SKM-1 (cell line): ENCODE measurements around the gene USP37.

Experiments used
- DNase-seq: peaks from one replicate; lab custom pipeline; 2025; ENCODE audit not compliant: unreplicated experiment; lab: John Stamatoyannopoulos, UW

The USP37 gene

GRCh38 chr2:218434456-218434855, 133.7 kb downstream of the USP37 start:
- no peak for DNase-seq

DNA sequence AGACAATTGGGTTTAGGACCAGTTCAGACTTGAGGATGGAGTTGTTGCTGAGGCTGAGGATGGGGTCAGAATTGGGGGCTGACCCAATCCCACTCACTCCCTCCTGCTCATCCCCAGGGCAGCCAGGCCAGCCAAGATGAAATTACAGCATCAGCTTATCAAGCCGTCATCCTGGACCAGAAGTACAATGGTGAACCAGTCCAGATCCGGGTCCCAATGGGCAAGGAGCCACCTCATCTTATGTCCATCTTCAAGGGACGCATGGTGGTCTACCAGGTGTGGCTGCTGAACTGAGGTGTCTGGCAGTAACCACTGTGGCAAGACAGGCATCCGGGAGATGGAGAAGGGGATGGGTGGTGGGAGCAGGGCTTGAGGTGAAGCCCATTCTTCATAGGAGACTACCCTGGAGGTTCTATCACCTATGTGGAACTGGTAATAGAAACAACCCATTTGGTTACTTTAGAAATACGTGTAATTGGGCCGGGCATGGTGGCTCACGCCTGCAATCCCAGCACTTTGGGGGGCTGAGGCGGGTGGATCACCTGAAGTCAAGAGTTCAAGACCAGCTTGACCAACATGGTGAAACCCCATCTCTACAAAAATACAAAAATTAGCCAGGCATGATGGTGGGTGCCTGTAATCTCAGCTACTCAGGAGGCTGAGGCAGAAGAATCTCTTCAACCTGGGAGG, 135.3 kb downstream of the USP37 start:
- no peak for DNase-seq

DNA sequence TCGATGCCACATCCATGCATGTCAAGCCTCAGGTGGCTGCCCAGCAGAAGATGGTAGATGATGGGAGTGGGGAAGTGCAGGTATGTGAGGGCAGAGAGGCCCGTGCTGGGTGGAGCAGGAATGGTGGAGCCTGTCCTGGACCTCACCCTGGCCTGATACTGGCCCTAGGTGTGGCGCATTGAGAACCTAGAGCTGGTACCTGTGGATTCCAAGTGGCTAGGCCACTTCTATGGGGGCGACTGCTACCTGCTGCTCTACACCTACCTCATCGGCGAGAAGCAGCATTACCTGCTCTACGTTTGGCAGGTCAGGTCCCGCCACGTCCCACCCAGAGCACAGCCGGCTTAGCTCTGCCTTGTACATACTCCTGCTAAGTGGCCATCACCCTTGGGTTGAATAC, 136.3 kb downstream of the USP37 start:
- no peak for DNase-seq

- DNase-seq: no peak
Measured at GRCh38 chr2:218430721-218431120, 137.4 kb downstream of the USP37 start.

- DNase-seq: no peak
Measured at GRCh38 chr2:218429911-218430692, 138.0 kb downstream of the USP37 start.

GRCh38 chr2:218428846-218429558, 139.1 kb downstream of the USP37 start:
- no peak for DNase-seq

- DNase-seq: no peak
Measured at GRCh38 chr2:218427741-218428140, 140.4 kb downstream of the USP37 start.

DNA sequence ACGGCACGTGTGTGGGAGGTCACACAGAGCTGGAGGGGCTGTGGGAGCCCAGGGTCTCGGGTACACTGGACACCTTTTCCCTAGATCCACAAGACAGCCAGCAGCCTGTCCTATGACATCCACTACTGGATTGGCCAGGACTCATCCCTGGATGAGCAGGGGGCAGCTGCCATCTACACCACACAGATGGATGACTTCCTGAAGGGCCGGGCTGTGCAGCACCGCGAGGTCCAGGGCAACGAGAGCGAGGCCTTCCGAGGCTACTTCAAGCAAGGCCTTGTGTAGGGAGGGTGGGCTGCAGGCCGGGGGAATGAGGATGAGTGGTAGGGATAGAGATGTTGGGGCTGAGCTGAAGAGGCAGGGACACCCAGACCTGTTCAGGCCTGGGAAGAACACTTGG, 142.6 kb downstream of the USP37 start:
- no peak for DNase-seq

DNA sequence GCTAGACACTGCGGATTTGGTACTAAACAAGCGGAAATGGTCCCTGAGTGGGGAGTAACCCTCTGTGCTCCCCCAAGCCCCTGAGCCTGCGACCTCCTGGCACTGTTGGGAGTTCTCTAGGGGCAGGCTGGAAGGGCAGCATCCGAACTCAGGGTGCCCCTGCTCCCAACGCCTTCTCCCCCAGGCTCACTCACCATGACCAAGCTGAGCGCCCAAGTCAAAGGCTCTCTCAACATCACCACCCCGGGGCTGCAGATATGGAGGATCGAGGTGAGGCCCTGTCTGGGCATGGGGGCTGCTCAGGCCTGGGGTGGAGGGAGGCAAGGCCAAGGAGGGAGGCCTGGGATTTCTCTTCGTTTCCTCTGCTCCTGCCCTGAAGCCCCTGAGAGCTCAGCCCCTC, 144.6 kb downstream of the USP37 start:
- no peak for DNase-seq

- DNase-seq: no peak
Measured at GRCh38 chr2:218422403-218423086, 145.6 kb downstream of the USP37 start.

- no peak for DNase-seq
Measured at GRCh38 chr2:218421027-218421426, 147.1 kb downstream of the USP37 start.

DNA sequence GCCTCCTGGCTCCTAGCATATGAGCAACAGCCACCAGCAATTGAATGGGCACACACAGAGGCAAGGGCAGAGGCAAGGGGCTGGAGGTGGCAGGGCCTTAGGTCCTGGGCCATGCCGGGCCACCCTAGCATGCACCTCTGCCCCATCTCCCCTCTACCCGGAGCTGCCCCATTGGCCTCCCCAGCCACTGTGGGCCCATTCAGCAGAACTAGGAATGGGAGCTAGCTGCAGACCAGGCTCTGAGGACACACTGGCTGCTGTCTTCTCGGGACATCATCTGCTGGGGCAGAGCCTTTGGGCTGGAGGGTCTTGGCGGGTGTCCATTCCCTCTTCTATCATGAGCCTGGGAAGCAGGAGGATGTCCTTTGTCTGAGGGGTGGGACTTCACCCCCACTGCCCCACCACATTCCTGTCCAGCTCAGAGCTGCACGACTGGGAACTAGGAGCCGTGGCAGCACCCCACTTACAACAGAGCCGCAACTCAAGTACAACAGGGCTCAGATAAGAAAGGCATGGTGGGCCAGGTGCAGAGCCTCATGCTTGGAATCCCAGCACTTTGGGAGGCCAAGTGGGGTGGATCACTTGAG, 148.4 kb downstream of the USP37 start:
- no peak for DNase-seq

- no peak for DNase-seq
Measured at GRCh38 chr2:218418717-218419458, 149.3 kb downstream of the USP37 start, which contains the start of gene VIL1. Gene VIL1 (plus strand): TSS chr2:218419123. CDS start chr2:218423779, 4,656 bp downstream.

- no peak for DNase-seq
Measured at GRCh38 chr2:218418321-218418716, 149.8 kb downstream of the USP37 start.

DNA sequence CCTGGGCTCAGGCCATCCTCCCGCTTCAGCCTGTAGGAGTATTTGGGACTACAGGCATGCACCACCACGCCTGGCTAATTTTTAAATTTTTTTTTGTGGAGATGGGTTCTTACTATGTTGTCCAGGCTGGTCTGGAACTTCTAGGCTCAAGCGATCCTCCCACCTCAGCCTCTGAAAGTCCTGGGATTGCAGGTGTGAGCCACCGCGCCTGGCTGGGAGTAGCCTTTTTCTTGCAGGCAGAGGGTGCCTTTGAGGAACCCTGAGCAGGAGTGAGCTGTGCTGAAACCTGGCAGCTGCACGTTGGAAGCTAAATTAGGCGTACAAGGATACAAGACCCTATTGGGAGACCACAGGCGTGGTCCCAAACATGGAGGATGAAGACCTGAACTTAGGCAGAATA, 160.4 kb downstream of the USP37 start:
- no peak for DNase-seq

DNA sequence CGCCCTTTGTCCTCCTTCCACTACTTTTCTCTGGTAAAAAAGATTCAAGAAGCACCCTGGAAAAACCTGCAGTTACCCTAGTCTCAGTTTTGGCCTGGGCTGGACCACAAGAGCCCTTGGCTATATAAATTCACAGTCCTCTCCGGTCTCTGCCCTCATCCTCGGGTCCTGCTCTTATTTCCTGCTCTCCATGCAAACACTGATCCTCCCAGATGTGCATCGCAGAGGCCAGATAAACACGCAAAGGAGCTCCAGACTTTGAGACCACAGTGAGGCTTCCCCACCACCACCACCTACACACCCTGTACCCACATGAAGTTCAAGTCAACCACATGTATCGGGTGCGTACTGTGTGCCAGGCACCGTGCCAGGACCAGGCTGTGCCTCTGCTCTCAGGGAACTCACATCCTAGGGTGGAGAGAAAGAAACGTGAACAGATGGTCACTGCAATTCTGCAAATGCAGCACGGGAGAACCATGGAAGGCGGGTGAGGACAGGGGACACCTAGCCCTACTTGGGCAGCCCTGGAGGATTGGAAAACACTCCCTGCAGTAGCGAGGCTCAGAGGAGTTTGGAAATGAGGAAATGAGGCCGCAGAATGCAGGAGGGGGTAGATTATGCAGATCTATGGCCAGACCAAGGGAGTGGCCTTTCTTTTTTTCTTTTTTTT, 161.1 kb downstream of the USP37 start:
- DNase-seq: peak; percentile 36

- DNase-seq: peak; percentile 99
Measured at GRCh38 chr2:218406209-218406948, 161.8 kb downstream of the USP37 start.

- DNase-seq: no peak
Measured at GRCh38 chr2:218405746-218406208, 162.4 kb downstream of the USP37 start.
